SW480 (cell line): ENCODE results near the gene NOL4L.

Experiments
- DNase-seq: peaks from one replicate; pipeline ENCODE4 v3.0.0-alpha.2; 2016; ENCODE audit warnings: low spot score

NOL4L gene, protein sequence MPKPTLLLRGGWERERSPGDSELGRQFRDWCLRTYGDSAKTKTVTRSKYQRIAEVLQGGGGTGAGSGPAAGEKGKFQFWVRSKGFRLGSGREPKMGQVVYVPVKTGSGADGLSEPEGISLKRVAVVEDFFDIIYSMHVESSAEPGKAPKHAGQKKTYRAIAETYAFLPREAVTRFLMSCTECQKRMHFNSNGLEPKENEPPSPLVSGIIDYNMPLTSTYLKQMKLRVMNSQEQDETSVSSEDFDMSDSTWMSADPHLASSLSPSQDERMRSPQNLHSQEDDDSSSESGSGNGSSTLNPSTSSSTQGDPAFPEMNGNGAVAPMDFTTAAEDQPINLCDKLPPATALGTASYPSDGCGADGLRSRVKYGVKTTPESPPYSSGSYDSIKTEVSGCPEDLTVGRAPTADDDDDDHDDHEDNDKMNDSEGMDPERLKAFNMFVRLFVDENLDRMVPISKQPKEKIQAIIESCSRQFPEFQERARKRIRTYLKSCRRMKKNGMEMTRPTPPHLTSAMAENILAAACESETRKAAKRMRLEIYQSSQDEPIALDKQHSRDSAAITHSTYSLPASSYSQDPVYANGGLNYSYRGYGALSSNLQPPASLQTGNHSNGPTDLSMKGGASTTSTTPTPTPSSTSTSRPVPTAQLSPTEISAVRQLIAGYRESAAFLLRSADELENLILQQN

DNA sequence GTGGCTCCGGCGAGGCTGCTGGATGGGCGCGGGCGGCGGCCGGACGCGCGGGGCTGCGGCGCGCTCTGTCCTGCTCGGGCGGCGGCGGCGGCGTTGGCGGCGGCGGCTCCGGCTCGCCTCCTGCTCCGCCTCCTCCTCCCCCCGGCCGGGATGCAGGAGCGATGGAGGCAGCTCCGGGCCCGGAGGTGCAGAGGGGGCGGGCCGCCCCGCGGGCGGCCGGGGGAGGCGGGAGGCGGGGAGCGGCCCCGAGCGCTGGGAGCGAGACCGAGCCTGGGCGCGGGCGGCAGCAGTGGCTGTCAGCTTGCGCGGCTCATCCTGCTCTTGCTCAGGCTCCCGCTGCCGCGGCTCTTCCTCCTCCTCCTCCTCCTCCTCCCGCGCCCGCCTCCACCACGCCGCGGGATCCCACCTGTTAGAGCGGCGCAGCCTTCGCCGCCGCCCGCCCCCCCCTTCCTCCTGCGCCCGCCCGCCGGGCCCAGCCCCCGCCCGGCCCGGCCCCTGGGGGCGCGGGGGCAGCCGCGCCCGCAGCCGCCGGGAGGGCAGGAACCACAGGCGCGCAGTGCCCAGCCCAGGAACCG is at the start of gene NOL4L:
Gene NOL4L, minus strand, starts transcription at position 323 of the 575 bp plus-strand sequence. CDS start 443 bp downstream, outside the sequence.
- DNase-seq, result peak; percentile 70

DNA sequence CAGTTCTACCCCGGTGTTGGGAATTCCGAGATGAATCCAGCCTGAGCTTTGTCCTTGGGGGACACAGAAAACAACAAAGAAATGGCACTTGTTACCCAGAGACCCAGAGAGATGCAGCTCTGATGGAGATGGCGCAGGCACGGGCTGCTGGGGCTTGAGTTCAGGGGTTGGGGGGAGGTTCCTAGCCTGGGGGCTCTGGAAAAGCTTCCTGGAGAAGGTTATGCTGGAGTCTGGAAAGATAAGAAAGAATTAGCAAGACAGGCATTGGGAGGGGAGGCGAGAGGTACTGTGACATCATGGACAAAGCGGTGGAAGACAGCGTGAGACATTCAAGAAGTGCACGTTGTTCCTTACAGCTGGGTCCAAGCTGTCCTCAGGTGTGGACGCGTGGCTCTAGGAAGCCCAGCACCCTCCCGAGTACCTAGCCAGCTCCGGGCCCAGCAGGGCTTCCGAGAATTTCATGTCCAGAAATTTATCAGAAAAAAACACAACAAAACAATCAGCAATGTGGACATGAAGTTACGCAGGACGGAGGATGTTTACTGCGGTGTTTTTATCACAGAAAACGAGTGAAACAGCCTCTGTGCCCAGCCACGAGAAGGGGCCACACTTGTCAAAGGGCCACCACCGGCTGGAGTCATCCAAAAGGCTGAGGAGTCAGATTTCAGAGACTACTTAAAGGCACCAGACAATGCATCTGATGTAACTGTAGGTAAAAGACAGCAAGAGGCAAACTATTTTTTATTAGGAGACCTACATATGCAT is 49.1 kb upstream of the NOL4L start:
- peak; percentile 72 for DNase-seq

DNA sequence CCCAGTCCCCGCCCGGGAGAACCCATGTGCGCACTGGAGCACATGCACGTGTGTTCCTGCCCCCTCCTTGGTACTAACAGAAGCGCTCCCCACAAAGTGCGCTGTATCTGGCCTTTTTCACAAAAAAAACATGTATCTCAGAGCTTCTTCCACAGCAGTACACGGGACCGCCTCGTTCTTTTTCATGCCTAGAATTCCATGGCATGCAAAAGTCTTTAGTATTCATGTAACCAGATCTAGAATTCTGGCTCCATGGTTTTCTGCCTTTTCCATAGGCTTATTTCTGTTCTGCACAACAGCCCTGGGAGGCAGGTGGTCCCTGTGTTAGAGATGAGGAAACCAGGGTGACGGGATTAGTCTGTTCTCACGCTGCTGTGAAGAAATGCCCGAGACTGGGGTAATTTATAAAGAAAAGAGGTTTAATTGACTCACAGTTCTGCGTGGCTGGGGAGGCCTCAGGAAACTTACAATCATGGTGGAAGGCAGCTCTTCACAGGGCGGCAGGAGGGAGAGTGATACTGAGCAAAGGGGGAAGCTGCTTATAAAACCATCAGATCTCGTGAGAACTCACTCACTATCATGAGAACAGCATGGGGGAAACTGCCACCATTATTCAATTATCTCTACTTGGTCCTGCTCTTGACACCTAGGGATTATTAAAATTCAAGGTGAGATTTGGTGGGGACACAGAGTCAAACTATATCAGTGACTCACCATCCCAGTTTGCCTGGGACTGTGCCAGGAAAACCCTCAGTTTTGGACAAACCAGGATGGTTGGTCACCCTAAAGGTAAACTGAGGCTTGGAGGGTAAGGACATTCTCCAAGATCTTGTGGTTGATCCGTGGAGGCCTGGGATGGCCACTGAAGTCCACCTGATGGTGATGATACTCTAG is 47.6 kb upstream of the NOL4L start:
- no peak for DNase-seq

DNA sequence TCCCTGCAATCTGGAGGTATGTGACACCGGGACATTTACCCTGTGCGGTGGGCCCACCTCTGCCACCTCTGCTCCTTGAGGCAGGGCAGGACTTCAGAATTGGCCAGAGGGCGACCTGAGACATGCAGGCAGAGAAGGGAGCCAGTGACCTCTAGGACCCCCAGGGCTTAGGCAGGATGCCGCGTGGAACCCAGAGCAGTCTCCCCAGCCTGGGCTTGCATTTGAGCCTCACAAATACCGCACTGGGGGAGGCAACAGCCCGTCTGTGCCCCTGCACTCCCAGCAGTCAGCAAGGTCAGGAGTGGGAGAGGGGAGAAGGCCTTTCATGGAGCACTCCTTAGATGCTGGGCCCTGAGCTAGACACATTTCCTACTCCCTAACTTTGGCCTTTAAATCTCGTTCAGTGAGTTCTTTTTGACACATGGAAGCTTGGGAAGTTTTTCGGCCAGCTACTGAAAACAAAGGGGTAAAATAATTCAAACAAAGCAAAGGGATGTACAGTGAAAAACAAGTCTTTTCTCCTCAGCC is 46.9 kb upstream of the NOL4L start:
- no peak for DNase-seq

DNA sequence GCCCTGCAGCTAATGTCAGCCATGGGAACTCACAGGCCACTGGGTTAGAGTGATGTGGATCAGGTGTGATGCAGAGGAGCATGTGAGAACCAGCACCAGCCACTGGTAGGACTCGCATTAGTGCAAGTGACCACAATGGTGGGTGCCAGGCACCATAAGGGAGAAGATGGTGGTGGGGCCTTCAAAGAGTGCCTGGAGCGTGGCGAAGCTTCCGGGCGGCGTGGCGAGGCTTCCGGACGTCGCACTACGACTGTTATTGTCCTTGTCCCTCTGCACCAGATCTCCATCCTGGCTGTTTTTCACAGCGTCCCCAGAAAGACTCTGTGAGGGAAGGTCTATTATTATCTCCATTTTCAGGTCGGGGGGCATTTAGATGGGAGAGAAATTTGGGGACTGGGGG is 44.7 kb upstream of the NOL4L start:
- DNase-seq, result no peak

DNA sequence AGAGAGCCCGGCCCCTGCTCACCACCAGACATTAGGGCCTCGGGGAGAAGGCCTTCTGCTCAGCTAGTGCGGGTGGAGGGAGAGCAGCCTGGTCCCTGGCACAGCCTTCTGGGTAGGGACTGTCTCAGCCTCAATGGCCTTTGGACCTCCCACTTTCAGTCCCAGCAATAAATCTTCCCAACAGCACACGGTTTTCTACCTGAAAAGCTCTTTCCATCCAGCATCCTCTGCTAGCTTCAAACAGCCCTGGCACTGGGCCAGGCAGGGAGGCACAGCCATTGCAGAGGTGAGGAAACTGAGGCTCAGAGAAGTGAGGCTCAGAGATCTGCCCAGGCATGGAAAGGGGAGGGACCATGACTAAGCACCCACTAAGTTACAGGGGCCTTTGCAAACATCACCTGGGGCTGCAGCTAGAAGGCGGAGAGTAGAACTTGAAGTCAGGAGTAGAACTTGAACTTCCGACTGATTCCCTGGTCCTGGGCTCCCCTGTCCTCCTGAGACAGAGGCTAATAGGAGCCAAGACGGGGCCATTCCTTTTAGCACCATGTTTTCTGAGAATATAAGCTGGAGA is 43.9 kb upstream of the NOL4L start:
- no peak for DNase-seq

DNA sequence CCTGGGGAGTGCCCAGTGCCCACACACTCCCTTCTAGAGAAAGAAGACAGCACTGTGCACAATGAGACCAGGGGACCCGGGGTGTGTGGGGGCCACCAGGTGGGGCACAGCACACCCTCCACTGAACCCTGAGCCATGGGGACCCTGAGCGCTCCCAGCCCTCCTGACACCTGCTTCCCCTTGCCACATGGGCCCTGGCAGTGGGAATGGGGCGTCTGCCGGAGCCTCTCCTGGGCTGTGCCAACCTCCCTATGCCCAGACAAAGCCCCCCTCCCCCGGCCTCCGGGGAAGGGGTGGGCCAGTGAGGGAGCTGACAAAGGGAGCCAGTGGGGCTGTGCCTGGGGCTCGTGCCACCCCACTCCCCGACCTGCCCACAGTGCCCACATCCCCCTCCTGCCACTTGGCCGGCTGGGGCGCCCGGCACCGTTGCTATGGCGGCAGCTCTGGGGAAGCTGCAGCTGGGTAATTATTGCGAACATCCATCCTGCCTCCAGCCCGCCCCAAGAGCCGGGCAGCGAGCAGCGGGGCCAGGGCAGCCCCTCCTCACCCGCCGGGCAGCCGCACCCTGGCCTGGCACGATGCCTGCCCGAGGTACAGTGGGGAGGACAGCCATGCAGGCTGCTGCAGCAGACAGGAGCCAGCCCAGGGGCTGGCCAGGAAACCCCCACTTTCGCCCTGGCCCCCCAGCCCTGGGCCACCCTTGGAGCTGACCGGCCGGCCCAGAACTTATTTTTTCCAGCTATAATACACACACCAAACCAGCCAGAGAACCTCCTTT is 41.9 kb upstream of the NOL4L start:
- peak; percentile 53 for DNase-seq

DNA sequence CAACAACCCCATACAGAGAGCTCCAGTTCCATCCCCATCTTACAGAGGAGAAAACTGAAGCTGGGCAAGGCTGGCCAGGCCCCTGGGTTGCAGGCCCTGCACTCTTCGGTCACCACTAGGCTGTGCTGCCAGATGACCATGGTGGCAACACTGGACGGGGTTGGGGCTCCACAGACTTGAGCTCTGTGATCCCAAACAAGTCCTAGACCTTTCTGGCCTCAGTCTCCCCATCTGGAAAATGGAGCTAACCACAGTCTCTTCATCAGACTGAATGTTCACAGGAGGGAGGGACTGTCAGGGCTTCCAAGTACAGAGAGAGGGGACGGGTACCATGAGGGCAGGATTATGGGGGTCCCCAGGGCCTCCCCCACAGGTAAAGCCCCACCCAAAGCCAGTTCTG is 41.3 kb upstream of the NOL4L start:
- DNase-seq, result no peak

DNA sequence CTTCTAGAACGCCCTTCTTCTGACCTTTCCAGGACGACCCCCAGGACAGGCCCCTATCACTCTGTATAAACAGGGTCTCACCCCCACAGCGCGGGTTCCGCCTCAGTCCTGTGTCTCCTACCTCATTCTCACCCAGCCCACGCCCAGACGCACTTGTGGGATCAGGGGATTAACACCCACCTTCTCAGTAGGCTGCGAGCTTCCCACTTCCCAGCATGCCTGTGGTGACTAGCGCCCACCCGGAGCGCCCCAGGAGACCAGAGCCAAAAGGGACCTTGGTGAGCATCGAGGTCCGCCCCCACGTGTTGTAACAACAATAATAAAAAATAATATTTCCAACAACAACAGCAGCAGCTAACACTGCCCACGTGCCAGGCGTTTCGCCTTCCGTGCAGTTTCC is 40.9 kb upstream of the NOL4L start:
- no peak for DNase-seq

DNA sequence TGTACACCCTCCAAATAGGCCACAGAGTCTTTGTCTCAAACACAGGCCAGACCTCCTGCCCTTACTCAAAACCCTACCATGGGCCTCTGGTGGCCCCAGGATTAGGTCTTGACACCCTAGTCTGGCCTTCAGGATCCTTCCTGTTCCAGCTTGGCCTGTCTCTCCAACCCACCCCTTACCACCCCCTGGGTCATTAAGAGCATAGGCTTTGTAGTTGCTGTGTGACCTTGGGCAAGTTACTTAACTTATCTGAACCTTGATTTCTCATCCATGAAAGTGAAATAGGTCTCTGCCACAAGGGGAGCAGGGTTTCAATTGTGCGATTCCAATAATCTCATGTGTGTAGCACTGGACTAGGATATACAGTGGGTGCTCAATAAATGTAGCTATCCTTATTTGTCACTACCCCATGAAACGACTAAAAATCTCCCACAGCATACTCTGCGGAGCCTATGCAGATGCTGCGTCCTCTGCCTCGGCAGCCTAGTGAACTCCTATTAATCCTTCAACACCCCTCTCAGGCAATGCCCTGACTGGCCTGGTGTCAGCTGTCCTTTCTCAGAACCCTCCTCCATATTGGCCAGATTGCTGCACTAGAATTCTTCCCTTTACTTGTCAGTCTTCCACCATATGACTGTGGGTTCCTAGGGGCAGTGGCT is 39.7 kb upstream of the NOL4L start:
- DNase-seq, result no peak

DNA sequence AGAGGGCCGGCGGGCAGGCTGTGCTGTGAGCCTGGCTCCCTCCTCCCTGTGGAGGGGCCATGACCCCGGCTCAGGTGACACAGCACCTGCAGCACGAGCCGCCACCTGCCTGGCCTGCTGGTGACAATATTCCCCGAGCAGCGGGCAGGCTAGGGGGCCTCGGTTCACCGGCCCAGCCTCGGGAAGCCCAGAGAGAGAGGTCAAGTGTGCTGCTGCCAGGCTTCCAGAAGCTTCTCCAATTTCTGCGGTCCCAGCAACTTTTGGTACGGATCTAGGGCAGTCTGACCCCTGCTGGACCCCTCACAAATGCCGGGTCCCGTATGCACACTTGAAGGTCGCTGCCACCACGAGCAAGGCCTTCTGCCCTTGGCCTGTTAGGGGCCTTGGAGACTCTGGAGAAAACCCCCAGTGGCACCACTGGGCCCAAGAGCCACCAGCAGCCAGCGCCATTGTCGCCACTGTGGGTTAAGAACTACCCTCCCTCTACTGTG is 38.6 kb upstream of the NOL4L start:
- peak; percentile 25 for DNase-seq

DNA sequence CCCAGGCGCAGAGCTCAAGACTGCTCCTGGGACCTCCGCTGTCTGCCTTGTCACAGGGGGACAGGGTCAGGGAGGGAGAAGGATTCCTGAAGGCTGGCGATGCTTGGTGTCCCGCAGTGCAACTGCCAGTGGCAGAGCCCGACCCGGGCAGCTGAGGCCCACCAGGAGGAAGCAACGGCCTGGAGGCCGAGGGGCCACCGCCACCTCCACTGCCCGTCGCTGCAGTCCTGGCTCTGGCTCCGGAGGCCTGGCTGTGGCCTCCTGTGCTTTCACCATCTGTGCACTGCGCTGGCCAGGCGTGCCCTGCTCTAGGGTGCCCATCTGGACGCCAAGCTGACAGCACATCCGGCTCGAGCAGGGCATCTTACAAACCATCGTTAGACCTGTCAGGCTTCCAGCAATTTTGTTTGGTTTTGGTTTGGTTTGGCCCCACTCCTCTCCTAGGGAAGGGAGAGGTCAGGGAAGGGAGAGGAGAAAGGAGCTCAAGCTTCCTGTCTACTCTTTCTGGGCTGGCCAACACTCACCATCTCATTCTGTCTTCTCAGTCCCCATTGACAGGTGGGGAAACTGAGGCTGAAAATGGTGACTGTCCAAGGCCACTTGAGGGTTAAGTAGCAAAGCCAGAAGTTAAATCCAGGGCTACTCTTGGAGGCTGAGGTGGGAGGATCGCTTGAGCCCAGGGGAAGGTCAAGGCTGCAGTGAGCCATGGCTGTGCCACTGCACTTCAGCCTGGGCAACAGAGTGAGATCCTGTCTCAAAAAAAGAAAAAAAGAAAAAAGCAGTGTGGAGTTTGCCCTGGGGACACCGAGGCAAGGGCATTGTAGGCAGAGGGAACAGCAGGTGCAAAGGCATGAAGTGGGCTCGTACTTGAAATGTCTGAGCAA is 37.7 kb upstream of the NOL4L start:
- DNase-seq, result no peak

DNA sequence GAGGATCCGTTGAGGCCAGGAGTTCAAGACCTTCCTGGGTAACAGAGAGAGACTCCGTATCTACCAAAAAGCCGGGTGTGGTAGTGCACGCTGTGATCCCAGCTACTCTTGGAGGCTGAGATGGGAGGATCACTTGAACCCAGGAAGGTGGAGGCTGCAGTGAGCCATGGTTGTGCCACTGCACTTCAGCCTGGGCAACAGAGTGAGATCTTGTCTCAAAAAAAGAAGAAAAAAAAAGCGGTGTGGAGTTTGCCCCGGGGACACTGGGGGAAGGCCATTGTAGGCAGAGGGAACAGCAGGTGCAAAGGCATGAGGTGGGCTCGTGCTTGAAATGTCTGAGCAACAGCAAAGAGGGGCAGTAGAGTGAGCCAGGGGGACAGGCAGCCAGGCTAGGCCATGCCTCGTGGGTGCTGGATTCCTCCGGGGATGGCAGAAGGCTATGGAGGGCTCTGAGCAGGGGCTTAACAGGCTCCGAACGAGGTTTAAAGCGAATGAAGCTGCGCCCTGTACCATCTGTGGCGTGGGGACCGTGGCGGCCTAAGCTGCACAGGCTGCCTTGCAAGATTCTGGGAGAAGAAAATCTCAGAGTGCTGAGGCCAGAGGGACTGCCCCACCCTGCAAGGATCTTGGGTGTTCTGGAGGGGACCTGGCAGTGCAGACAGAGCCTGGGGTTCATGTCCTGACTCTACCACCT is 36.9 kb upstream of the NOL4L start:
- no peak for DNase-seq

DNA sequence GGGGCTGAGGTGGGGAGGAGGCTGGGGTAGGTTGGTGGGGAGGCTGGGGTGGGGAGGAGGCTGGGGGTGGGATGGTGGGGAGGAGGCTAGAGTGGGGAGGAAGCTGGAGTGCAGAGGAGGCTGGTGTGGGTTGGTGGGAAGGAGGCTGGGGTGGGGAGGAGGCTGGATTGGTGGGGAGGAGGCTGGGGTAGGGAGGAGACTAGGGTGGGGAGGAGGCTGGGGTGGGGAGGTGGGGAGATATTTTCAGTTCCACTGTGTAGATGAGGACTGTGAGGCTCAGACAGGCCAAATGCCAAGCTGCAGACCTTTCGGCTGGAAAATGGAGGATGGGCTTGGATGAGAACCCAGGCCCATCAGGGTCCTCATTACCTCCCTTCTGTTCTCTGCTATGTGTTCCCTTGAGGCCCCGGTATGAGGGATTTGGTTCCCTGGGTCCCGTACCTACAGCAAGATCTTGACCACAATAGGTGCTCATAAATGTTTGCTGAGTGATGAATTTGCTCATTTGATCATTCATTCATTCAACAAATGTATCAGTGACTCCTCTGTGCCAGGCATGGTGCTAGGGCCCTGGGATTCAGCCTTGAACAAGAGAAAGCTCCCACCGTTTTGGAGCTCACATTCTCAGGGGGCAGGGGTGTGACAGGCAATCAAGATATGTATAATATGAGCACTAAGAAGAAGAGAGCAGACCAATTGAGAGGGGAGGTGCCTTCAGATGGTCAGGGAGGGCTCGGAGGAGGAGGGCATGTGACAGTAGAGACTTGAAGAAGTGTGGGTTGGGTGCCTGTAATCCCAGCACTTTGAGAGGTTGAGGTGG is 36.1 kb upstream of the NOL4L start:
- DNase-seq, result peak; percentile 34

DNA sequence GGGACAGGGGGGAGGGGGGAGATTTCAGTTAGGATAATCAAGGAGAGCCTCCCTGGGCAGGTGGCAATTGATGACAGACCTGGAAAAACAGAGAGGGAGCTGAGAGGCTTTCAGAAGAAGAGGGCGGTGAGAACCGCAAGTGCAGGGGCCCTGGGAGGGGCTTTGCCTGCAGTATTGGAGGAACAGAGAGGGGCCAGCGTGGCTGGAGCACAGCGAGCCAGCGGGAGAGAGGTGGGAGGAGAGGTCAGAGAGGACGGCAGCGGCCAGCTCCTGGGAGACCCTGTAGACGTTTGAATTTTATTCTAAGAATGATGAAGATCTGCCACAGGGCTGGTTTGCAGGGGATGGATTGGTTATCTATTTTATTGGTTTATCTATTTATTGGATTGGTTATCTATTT is 34.5 kb upstream of the NOL4L start:
- DNase-seq, result no peak

DNA sequence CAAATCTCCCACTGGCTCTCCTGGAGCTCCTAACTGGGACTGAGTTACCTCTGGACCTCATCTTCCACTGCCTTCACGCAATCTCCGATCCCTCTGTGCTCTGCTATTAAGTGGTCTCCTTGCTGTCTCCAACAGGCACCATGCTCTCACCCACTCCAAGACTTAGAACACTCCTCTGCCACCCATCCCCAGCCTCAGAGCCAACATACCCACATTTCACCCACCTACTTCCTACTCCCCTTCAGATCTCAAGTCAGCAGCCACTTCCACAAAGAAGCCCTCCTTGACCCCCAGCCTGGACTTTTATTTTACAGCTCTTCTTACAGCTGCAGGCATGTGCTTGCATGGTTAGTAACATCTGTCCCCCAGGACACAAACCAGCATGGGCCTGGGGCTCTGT is 29.6 kb upstream of the NOL4L start:
- no peak for DNase-seq

DNA sequence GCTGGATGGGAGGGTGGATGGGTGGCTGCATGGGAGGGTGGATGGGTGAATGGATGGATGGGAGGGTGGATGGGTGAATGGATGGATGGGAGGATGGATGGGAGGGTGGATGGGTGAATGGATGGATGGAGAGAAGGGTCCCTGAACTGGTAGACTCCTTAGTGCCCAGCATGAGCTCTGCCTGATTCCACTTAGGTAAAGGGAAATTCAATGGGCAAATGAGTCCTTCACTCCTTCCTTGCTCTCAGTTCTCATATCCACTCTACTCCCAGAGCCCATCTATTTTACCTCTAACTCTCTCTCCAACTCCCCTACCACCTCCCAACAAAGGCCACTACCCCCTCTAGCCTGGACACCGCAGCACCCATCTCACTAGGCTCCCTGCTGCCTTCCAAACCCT is 29.2 kb upstream of the NOL4L start:
- no peak for DNase-seq
